Activated T-cell treated with anti-CD3 and anti-CD28 coated beads, Interleukin-2, amount 50 U/mL, for 48 hours (primary cell): ENCODE results near the gene RPA3.
A peak's percentile ranks its signal among the peaks of the same experiment; 100 is the strongest.

Experiments used
- DNase-seq, 2 experiments: peaks; one replicate each; pipeline ENCODE4 v3.0.0-alpha.2; 2020

The RPA3 gene

DNA sequence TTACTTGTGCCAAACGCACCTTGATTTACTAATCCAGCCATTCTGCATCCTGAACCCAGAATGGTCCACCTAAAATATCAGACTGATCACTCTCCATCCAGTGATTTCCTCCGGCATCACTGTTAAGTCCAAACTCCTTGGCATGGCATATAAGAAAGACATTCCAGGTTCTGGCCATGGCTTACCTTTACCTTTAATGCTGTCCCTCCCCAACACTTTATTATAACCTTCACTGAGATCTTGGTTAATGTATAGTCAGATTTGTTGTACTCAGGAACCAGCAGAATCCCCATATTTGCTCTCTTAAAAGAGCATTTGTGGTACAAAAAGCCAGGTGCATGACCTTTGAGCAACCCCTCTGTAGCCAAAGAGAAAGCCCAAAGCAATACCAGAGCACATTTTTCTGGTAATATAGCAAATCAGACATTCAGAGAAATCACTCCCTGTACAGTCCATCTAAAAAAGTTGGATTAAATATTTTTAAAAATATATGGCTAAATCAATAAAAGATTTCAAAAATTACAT, 67.7 kb downstream of the RPA3 start:
- no peak for DNase-seq

DNA sequence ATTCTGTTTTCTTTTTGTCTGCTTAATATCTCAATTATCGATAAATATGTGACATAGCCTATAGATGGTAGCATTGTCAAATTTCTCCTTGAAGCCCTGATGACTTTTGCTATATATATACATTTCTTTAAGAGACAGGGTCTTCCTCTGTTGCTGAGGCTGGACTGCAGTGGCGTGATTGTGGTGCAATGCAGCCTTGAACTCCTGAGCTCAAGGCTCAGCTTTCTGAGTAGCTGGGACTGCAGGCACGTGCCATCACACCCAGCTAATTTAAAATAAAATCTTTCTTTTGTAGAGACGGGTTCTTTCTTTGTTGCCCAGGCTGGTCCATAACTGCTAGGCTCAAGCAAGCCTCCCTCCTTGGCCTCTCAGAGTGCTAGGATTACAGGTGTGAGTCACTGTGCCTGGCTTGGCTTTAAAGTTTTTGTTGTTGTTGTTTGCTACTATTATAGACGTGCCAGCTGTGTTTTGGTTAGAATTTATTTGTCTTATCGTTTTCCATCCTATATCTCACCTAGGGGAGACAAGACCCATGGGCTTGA, 70.8 kb downstream of the RPA3 start:
- no peak for DNase-seq

DNA sequence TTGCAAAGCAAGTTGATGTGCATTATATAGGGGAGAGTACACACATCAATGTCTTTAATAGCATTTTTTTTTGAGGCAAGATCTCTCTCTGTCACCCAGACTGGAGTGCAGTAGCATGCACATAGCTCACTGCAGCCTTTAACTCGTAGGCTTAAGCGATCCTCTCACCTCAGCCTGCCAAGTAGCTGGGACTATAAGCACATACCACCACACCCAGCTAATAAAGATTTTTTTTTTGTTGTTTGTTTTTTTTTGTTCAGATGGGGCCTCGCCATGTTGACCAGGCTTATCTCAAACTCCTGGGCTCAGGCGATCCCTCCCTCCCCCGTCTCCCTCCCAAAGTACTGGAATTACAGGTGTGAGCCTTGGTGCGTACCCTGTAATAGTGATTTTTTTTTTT, 76.3 kb downstream of the RPA3 start:
- DNase-seq = no peak

DNA sequence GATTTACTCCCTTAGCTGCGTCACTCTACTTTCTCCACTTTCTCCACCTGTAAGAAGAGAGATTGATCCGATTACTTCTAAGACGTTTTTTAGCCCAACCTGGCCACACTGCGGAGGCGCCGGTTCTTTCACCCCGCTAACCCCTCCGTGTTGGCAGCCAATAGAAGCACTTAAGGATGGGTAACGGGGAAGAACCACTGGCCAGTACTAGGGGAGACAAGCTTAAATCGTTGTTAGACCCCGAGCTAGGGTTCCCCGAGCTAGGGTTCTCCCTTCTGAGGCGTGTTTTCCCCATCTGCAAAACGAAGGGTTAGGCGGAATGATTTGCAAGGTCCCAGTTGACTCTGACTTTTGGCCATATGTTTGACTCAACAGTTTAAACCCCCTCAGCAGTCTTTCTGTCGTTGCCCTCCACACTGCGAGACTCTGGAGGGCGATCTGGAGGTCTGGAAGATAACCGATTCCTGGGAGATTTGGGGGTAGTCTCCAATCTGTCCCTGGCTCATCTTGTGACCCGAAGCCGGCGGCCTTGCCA, 77.2 kb downstream of the RPA3 start:
- DNase-seq = no peak

DNA sequence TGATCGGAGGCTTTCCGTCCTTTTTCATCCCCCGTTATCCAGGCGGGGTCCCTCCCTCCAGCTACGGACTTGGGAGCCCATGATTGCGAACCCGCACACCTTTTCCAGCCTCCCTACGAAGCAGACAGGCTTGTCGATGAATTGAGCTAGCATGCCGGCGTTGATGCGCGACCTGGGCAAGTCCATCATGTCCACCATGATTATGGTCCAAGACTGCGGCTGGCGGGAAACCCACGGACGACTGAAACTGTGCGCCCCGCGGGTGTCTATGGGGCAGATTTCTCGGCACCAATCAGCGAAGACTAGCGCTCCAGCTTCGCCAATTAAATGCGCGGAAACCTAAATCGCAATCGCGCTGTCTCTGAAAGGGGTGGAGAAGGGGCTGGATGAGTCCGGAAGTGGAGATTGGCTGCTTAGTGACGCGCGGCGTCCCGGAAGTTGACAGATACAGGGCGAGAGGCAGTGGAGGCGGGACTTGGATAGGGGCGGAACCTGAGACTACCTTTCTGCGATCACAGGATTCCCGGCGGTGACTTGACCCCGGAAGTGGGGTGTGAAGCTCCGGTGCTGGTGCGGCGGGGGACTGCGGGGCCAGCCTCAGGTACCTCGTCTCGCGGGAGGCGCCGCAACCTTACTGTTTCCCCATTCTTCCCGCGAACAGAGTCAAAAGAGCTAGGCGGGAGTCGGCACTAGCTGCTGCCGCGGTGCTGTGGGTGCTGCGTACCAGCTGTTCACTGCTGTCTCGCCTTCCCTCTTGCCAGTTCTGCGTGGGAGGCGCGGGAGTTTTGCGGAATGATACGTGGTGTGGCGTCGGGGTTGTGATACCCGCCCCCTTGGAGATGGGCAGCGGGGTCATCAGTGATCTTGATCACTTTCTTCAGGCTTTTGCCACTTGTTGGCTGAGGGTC, 77.9 kb downstream of the RPA3 start, which contains the start of gene UMAD1:
UMAD1 (plus strand) TSS at position 532 of the 908 bp plus-strand sequence. CDS start 32,620 bp downstream, outside the sequence.
- peak; percentile 96 to 97 for DNase-seq

DNA sequence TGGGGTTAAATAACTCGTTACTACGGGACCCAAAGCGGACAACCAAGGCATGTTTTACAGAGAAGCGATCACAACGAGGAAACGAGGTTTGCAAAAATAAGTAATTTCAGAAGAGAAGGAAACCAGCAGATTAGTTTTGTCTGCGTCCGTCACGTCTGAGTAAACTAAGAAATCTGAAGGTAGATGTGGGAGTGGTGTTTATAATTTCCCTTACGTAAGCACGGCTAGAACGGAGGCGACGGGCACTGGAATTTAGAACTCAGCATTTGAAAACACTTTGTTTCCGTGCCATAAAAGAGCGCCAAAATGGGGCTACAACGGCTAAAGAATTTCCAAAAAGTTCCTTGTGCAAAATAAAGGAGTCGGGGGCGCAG, 78.6 kb downstream of the RPA3 start:
- DNase-seq = no peak

DNA sequence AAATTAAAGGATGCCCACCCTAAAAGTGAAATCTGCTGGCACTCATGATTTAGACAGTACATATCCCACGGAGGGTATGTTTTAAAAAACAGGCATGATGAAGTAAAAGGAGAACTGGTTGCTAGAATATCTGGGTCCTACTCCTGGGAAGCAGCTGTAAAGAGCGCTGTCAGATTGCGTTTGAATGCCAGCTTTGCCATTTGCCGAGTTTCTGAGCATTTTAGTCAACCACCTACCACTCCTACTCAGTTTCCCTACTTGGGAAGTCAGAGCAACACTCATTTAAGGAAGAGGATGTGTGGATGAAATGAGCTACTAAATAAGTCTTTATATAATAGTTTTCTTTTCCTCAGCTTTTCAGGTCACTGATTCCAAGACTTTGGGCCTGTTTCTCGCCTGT, 79.0 kb downstream of the RPA3 start:
- DNase-seq = no peak

DNA sequence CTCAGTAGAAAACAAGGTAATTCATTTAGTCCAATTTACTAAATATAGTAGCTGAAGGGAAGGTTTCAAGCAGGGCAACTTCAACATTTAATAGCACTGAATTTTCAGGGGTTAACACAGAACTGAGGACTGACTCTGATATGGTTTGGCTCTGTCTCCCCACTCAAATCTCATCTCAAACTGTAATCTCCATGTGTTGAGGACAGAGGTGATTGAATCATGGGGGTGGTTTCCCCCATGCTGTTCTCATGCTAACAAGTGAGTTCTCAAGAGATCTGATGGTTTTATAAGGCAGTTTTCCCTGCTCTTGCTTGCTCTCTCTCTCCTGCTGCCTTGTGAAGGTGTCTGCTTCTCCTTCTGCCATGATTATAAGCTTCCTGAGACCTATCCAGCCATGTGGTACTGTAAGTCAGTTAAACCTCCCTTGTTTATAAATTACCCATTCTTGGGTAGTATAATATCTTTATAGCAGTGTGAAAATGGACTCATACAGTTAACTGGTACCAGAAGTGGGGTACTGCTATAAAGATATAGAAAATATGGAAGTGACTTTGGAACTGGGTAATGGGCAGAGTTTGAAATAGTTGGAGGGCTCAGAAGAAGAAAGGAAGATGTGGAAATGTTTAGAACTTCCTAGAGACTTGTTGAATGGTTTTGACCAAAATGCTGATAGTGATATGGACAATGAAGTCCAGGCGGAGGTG, 87.6 kb downstream of the RPA3 start:
- DNase-seq = no peak

DNA sequence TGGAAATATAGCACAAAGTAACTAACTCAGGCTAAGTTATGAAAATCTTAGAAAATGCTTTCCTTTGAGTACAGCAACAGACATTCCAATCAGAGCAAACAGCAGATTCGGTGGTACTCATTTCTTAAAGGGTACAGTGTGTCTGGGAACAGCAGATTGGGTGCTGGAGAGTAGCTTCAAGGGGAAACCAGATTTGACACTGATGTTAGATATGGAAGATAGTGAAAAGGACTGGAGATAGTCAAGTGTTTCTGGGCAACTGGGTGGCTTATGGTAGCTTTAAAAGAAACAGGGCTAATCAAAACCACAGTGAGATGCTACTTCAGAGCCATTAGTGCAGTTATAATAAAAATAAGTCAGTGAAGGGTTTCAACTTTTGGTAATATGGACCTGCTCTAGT, 89.9 kb downstream of the RPA3 start:
- DNase-seq = no peak

DNA sequence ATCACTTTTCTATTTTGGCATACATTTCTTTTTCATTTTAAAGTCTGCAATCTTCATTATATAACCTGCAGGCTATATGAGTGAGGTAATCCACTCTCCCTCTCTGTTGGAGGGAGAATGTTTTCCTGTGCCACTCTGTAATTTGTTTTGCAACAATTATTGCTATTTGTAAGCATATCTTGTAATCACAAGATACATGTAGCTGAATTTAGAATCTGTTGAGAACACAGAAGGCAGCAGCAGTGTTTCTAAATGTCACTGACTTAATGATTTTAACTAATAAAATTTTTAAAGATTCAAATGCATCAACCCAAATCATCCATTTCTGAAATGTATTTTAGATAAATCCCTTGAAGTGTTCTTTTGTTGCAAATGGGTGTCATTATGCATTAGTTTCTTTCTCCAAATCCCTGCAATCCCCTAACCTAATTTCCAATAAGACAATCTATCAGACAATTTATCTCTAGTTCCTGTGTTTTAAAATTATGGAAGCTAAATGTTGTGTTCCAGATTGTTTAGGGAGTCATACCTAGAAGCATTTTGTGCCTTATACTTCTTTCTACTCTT, 97.7 kb downstream of the RPA3 start:
- DNase-seq = no peak

DNA sequence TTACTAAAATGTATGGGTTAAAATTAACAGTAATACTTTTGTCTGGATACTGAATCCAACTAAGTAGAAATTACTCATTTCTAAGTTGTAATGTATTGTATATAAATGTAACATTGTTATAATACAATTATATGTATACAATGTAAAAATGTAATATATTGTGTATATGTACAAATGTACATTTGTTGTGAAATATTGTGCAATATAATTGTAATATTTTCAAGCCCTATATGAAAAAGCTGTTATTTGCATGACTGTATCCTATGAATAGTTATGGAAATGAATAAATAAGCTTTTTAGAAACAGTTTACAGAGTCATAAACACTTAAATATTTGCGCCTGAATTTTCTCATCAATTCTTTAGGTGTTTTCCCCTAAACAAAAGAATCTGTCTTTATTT, 98.2 kb downstream of the RPA3 start:
- no peak for DNase-seq

DNA sequence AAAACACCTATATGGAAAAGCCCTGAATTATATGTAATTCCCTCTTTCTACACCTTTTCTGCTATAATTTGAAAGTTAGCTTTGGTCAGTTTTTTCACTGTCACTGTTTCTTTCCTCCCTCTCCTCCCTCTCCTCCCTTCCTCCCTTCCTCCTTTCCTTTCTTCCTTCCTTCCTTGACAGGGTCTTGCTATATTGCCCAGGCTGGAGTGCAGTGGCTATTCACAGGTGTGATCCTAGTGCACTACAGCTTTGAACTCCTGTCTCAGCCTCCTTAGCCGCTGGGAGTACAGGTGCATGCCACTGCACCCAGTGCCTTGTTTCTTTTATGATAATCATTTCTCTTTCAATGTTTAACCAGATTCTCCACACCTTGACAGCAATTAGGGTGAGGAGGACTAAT, 100.0 kb downstream of the RPA3 start:
- DNase-seq = no peak

DNA sequence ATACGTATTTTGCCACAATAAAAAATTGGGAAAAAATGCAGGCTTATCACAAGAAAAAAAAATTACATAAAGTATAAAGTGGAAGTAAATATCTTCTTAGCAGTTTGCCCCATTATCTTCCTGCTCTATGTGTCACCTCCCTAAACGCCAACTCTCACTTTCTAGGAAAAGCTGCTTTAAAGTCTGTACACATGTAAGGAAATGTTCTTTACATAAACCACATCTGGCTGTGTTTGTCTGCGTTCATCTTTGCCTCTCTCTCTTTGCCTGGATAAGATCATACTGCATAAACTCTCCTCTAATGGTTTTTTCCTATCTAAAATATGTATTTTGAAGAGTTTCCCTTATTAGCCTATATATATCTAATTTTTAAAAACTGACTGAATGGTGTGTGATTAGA, 100.9 kb downstream of the RPA3 start:
- DNase-seq = no peak

DNA sequence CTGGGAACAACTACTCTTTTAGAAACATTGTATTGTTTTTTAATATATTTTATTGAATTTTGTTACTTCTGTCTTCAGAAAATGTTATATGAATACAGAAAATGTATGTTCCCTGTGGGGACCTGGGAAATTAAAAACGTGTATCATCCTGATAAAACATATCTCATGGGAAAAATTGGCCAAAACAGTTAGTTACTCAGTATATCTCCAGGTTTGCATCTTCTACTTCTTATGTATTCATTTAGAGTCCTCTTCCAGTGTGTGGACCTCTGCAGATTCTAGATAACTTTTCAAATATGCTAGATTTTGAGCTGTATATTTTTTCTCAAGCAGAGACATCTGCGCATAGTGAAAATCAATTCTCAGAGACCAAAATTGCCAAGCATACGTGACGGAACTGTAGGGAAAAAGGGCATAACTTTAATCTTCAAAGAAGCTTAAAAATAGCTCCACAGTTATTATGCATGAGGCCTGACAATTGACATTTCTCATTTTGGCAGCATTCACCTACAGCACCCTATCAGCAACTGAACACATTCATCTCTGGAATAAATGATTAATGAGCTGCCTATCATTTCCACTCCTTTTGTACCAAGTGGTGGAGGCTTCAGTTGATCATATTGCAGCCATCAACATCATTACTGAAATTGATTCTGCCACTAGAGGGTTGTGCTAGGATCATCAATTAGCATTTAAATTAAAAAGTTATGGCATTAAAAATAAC, 104.2 kb downstream of the RPA3 start:
- no peak for DNase-seq

DNA sequence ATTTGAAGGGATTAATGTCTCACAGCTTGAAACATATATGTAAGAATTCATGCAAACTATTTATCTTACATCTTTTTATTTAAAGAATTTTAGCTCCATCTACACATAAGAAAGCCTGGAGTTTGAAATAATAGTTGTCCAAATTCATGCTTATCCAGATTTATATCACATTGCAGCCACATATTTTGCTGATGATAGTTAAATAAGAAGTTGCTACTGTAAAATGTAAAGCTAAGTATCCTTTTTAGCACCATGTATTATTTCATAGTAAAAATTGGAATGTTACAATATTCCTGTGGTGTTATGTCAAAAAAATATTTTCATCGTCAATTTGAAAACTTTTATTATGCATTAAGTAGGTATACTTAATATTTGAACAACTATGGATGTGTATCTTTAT, 105.2 kb downstream of the RPA3 start:
- DNase-seq = no peak

DNA sequence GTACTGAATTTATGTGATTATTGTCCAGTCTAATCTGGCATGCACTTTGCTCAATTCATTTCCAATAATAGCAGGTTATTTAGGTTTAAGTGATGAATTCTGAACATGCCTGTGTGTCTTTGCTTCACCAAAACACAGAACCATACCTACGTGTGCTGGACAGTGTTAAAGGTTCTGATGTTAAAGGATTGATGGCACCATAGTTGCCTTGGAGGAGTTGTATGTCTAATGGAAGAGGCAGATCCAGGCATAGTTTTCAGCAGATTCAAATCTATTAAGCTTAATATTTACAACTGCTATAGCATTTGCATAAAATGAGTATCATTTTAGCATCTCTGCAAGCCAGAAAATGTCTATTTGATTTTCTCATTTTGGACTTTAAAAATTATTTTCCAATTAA, 105.9 kb downstream of the RPA3 start:
- no peak for DNase-seq

DNA sequence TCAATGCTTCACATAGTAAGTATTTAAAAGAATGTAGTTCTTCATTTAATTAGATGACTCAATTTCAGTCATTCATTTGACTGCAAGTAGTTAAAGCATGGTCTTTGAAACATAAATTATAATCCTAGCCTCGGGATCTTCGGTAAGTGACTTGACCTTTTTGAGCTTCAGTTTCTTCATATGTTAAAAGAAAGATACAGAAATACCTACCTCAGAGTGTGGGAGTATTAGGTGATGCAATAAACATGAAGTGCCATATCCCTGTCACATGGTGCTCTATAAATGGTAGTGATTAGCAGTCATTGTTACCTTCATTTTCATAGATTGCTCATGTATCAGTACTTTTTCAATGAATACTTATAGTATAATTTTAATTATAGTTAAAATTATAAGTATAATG, 109.1 kb downstream of the RPA3 start:
- DNase-seq = no peak

DNA sequence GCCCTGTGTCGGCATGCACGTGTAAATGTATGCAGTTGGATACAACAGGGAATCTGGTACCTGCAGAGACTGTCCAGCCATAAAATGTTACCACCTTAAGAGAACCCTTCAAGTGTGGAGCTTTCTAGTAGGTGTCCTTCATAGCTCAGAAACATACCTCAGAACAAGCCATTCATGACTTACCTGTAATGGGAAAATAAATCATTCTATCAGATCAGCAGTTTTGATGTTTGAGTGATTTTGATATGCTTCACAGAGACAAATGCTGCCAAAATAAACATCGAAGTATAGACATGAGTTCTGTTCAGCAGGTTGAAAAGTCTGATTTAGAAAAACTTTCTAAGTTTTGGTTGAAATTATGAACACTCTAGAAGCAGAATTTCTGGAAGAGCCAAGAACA, 111.4 kb downstream of the RPA3 start:
- no peak for DNase-seq

DNA sequence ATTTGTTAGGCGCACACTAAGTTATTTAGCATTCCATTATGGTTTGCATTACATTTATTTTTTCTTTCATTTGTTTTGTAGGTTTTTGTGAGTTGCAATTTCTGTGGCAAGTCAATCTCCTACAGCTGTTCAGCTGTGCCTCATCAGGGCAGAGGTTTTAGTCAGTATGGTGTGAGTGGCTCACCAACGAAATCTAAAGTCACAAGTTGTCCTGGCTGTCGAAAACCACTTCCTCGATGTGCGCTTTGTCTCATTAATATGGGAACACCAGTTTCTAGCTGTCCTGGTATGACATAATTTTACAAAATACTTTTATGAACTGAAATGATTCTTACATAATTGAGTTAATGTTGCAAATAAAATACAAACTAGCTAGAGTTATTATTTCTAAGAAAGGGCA, 122.2 kb downstream of the RPA3 start:
- no peak for DNase-seq

DNA sequence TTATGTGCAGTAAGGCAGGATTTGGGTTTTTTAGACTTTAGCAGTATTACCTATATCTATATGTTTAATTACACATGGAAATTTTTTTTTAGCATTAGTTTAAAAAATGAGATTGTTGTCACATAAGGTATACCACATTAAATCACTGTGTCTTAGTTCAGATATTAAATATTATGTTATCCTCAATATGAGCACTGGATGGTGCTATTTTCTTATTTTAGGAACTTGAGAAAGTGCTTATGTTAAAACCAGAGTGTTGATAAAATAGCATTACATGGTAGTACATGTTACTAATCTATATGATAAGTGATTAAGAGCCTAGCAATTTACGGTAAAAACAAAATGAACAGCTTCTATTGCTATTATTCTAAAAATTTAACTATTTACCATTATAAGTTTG, 123.0 kb downstream of the RPA3 start:
- no peak for DNase-seq
